A673 (cell line): ENCODE measurements around the gene ZC3H15.

Experiments used
- EZH2 ChIP-seq: fragments of 200-600 bp; sonication (generic); IDR thresholded peaks from 2 replicates; pipeline ENCODE4 v1.6.1; 2017; ENCODE audit warnings: borderline replicate concordance, low read depth, mild to moderate bottlenecking, mixed read lengths, antibody characterized with exemption, low read length; ENCODE audit not compliant: poor library complexity, severe bottlenecking
- TF ChIP-seq, protein P1 (sequence below): fragments of 300-800, 200-600 bp; sonication (generic); conservative IDR thresholded peaks from 2 replicates; pipeline ENCODE4 v1.5.1; 2017; ENCODE audit warnings: low read depth, mild to moderate bottlenecking, antibody characterized with exemption, low read length, moderate library complexity, mixed read lengths

DNA sequence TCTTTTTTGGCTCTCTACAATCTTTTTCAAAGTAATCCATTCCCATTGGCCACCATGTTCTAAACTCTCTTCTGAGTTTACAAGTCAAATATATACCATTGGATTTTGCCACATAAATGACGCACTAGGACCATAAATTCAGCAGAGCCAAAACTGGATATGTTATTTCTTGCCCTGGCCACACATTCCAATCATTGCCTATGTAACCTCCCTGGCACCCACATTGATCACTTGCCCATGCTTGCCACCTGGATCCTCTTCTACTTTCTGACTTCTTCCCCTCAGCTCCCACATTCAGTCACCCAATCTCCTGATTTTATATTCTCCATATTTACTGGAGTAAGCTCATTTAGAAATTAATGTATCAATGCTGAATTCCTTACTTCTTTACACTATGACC lies 5.1 kb upstream of the ZC3H15 start:
- TF ChIP-seq, protein P1, sequence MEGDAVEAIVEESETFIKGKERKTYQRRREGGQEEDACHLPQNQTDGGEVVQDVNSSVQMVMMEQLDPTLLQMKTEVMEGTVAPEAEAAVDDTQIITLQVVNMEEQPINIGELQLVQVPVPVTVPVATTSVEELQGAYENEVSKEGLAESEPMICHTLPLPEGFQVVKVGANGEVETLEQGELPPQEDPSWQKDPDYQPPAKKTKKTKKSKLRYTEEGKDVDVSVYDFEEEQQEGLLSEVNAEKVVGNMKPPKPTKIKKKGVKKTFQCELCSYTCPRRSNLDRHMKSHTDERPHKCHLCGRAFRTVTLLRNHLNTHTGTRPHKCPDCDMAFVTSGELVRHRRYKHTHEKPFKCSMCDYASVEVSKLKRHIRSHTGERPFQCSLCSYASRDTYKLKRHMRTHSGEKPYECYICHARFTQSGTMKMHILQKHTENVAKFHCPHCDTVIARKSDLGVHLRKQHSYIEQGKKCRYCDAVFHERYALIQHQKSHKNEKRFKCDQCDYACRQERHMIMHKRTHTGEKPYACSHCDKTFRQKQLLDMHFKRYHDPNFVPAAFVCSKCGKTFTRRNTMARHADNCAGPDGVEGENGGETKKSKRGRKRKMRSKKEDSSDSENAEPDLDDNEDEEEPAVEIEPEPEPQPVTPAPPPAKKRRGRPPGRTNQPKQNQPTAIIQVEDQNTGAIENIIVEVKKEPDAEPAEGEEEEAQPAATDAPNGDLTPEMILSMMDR, result no peak
- no peak for TF ChIP-seq EZH2
